Panc1 (cell line): ENCODE data around the gene VEGFA. TPM values are rescaled to one million over a fixed set of nuclear protein-coding genes. Genes with fewer than 3 reads are reported as not detected.

Source experiments
- ATAC-seq: fragments of 200-7000 bp; cut with Tn5 transposase; 2 replicates; pipeline ENCODE4 v1.9.1; 2020; ENCODE audit warnings: mild to moderate bottlenecking, moderate library complexity
- BruUV-seq: library from RNA; stranded (reverse); fragments of 400-500 nt; replicated peaks from 2 replicates; lab custom pipeline; 2021; lab: Mats Ljungman, UMichigan
- CTCF ChIA-PET: fragments of 300-600 bp; sonication (Branson Sonifier 250); formaldehyde crosslinking; loops from one replicate; lab custom pipeline; 2022; ENCODE audit warnings: antibody characterized with exemption; lab: Charles Lee
- POLR2A ChIA-PET: fragments of 300-600 bp; sonication (Branson Sonifier 250); formaldehyde crosslinking; loops from one replicate; lab custom pipeline; 2022; ENCODE audit warnings: antibody characterized with exemption; lab: Charles Lee
- DNase-seq: peaks from one replicate; pipeline ENCODE4 v3.0.0-alpha.2; 2010; ENCODE audit warnings: low read depth, low spot score
- H3K27ac ChIP-seq: 2 replicates; pipeline ENCODE4 v1.5.1; 2011; ENCODE audit warnings: mild to moderate bottlenecking, low read length, inconsistent platforms
- H3K27me3 ChIP-seq: fragments of 200-500 bp; sonication (Bioruptor generic); 2 replicates; pipeline ENCODE4 v1.6.0; 2014; ENCODE audit warnings: low read length, inconsistent platforms; ENCODE audit not compliant: control insufficient read depth, insufficient read depth
- H3K36me3 ChIP-seq: fragments of 200-500 bp; sonication (Bioruptor generic); 2 replicates; pipeline ENCODE4 v1.5.1; 2014; ENCODE audit warnings: inconsistent platforms, mild to moderate bottlenecking, low read length, moderate library complexity; ENCODE audit not compliant: control insufficient read depth, insufficient read depth
- H3K4me1 ChIP-seq: 2 replicates; pipeline ENCODE4 v1.5.1; 2011; ENCODE audit warnings: inconsistent platforms, mild to moderate bottlenecking, low read length, moderate library complexity; ENCODE audit not compliant: control insufficient read depth, insufficient read depth
- H3K4me3 ChIP-seq, 2 experiments: 2 replicates each; pipeline ENCODE4 v1.5.1; 2011 to 2012; ENCODE audit warnings: low read depth in 2 of 2, low read length in 2 of 2, mild to moderate bottlenecking in 2 of 2, inconsistent platforms in 1 of 2, moderate library complexity in 1 of 2
- H3K9me3 ChIP-seq: fragments of 200-500 bp; sonication (Bioruptor generic); 2 replicates; pipeline ENCODE4 v1.5.1; 2014; ENCODE audit warnings: low read depth, mild to moderate bottlenecking, inconsistent platforms, low read length, moderate library complexity; ENCODE audit not compliant: control insufficient read depth, insufficient read depth
- POLR2AphosphoS5 ChIP-seq: IDR thresholded peaks from 2 replicates; pipeline ENCODE4 v1.6.1; 2012; ENCODE audit warnings: mild to moderate bottlenecking, low read depth, low read length, moderate library complexity
- SIN3A ChIP-seq: IDR thresholded peaks from 2 replicates; pipeline ENCODE4 v1.6.1; 2012; ENCODE audit warnings: low read depth, mild to moderate bottlenecking, low read length, moderate library complexity, borderline replicate concordance; ENCODE audit not compliant: insufficient read depth
- TCF7L2 ChIP-seq: IDR thresholded peaks from 2 replicates; pipeline ENCODE4 v1.6.1; 2011; ENCODE audit warnings: mild to moderate bottlenecking, low read depth, low read length, inconsistent platforms
- in situ Hi-C: cut with HindIII; loops from 2 replicates; pipeline ENCODE4 v1.10.0; 2016; ENCODE audit warnings: low sequenced_read_pairs, low pct_unique_long_range_greater_than_20kb
- intact Hi-C: fragments of 100-400 bp; cut with micrococcal nuclease; formaldehyde crosslinking; loops from one replicate; pipeline ENCODE4 v1.10.0; 2022; ENCODE audit not compliant: unreplicated experiment
- total RNA-seq: library from RNA; stranded (reverse); gene quantifications from one replicate; pipeline ENCODE4 v1.2.1, GENCODE V29; 2021; ENCODE audit not compliant: unreplicated experiment
- TF ChIP-seq, protein P1 (sequence below): fragments of 450-650 bp; IDR thresholded peaks from 2 replicates; pipeline ENCODE4 v1.5.1; 2017; ENCODE audit warnings: mild to moderate bottlenecking
- TF ChIP-seq, protein P2 (sequence below), 2 experiments: IDR thresholded peaks; 2 replicates each; pipeline ENCODE4 v1.6.1; 2011 to 2012; ENCODE audit warnings: low read depth in 2 of 2, control low read depth in 1 of 2, low read length in 1 of 2, mild to moderate bottlenecking in 1 of 2, moderate library complexity in 1 of 2; ENCODE audit not compliant: insufficient read depth in 1 of 2

The VEGFA gene
- total RNA-seq, 1 experiment from 2014 or later: 98.7 TPM

GRCh38 chr6:43827898-43828297 lies 57.9 kb downstream of the VEGFA start:
- BruUV-seq: no TSS peak
- Histone ChIP-seq H3K36me3 (no peaks in the 10 kb centered on the region), H3K4me1 (0 out of 2 replicates have a peak, but pooled peaks cover 6% of the 10 kb centered on the region), H3K4me3 (no peak overlapping the region), H3K27ac (no peak overlapping the region), H3K27me3 (no peaks in the 10 kb centered on the region), H3K9me3 (no peaks in the 10 kb centered on the region)
- intact Hi-C loops: no loop called here
- ATAC-seq (no peak), DNase-seq (no peak)
- TF ChIP-seq TCF7L2 (no peak), SIN3A (no peak)
- TF ChIP-seq, protein P1, sequence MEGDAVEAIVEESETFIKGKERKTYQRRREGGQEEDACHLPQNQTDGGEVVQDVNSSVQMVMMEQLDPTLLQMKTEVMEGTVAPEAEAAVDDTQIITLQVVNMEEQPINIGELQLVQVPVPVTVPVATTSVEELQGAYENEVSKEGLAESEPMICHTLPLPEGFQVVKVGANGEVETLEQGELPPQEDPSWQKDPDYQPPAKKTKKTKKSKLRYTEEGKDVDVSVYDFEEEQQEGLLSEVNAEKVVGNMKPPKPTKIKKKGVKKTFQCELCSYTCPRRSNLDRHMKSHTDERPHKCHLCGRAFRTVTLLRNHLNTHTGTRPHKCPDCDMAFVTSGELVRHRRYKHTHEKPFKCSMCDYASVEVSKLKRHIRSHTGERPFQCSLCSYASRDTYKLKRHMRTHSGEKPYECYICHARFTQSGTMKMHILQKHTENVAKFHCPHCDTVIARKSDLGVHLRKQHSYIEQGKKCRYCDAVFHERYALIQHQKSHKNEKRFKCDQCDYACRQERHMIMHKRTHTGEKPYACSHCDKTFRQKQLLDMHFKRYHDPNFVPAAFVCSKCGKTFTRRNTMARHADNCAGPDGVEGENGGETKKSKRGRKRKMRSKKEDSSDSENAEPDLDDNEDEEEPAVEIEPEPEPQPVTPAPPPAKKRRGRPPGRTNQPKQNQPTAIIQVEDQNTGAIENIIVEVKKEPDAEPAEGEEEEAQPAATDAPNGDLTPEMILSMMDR: no peak
- in situ Hi-C loops: no loop called here
- ChIA-PET CTCF (no interaction called here), POLR2A (no interaction called here)

GRCh38 chr6:43828711-43829110 lies 58.7 kb downstream of the VEGFA start:
- ATAC-seq (no peak), DNase-seq (no peak)
- H3K4me3 ChIP-seq: no peak overlapping the region
- H3K27ac ChIP-seq: no peak overlapping the region
- H3K9me3 ChIP-seq: no peaks in the 10 kb centered on the region
- in situ Hi-C loops (no loop called here), intact Hi-C loops (no loop called here)
- no peaks in the 10 kb centered on the region for H3K36me3 ChIP-seq
- no TSS peak for BruUV-seq
- TF ChIP-seq, protein P2, sequence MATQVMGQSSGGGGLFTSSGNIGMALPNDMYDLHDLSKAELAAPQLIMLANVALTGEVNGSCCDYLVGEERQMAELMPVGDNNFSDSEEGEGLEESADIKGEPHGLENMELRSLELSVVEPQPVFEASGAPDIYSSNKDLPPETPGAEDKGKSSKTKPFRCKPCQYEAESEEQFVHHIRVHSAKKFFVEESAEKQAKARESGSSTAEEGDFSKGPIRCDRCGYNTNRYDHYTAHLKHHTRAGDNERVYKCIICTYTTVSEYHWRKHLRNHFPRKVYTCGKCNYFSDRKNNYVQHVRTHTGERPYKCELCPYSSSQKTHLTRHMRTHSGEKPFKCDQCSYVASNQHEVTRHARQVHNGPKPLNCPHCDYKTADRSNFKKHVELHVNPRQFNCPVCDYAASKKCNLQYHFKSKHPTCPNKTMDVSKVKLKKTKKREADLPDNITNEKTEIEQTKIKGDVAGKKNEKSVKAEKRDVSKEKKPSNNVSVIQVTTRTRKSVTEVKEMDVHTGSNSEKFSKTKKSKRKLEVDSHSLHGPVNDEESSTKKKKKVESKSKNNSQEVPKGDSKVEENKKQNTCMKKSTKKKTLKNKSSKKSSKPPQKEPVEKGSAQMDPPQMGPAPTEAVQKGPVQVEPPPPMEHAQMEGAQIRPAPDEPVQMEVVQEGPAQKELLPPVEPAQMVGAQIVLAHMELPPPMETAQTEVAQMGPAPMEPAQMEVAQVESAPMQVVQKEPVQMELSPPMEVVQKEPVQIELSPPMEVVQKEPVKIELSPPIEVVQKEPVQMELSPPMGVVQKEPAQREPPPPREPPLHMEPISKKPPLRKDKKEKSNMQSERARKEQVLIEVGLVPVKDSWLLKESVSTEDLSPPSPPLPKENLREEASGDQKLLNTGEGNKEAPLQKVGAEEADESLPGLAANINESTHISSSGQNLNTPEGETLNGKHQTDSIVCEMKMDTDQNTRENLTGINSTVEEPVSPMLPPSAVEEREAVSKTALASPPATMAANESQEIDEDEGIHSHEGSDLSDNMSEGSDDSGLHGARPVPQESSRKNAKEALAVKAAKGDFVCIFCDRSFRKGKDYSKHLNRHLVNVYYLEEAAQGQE (IDR thresholded peaks at IDR 0.05; ENCODE audit: insufficient read depth in 1 of 2, low read depth in 2 of 2, low read length in 1 of 2): no peak
- TF ChIP-seq, protein P1: no peak
- TF ChIP-seq POLR2AphosphoS5: no peak
- TF ChIP-seq TCF7L2: no peak
- TF ChIP-seq SIN3A: no peak
- ChIA-PET POLR2A (interaction anchor here (0.6 kb wide), 1 partner anchor 484 kb away, joined by 3 read pairs; the partner anchor contains the start of gene AARS2), CTCF (interaction anchor here (0.7 kb wide), 1 partner anchor 59 kb away, joined by 3 read pairs; no protein-coding TSS in a partner anchor)
- 0 out of 2 replicates have a peak, but pooled peaks cover 6% of the 10 kb centered on the region for H3K4me1 ChIP-seq
- H3K27me3 ChIP-seq: no peaks in the 10 kb centered on the region
